ENCODE data around the gene MAT2A.
"Not testable (repeated sequence)": the region's sequence is repeated elsewhere in the genome, so short reads cannot be mapped to it uniquely, and the experiment has no call there.

Gene MAT2A

DNA sequence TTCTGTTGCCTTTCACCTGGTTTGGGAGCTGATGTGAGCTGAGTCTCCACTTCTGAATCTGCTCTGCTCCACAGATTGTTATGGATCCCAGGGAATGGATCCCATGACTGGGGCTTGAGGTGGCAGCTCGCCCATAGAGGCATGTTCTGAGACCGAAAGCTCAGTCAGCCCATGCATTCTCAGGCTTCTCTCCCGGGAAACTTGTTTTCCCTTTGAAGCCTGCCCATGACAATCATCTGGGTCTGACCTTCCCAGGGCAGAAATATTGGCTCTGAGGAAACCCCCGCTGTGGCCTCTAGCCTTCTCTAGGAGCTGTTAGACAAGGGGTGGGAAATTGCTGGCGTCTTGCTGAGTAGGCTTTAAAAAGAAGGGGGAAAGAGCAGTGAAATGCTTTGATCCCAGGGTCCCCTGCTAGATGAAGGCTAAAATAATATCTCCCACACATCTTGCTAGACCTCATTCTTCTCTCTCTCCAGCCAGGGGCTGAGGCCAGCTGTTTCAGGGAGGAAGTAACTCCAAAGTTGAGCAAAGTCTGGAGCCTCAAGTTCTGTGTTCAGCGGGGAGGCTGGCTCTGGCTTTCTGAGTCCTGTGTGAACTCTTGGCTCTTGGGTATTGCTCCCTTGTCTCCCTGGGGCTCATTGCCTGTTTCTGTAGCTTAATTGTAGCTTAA lies 40.4 kb downstream of the MAT2A start:
- no peak for DNase-seq

DNA sequence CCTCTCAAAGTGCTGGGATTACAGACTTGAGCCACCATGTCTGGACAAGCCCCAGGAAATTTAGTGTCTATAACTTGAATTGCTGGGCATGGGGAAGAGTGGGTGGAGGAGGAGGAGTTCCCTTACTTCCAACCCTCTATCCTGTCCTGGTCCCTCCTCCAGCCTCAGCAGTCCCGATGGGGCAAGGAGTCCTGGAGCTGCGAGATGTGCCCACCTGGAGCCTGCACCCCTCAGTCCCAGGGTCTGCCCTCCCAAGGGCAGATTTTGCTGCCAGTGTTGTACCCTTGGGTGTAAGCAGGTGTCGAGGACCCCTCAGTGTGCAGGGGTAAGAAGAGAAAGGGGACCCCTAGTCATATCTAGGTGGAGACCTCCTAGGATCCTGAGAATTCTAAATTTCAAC lies 41.2 kb downstream of the MAT2A start:
- DNase-seq = no peak

DNA sequence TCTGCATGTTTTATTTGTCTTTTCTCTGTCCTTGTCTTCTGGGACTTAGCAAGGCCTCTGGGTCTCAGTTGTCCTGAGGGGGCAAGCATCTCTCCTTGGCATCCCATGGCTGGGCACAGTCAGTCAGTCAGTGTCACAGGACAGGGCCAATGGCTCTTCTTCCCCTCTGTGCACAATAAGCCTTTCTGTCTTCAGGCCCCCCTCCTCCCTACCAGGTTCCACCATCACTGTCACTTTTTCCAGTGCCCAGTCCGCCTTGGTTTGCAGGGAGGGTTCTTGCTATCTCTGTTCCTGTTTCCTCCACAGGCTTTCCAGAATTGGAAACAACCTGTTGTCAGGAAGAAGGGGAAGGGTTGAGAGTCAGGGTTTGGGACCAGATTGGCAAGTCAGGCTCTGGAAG lies 43.5 kb downstream of the MAT2A start:
- no peak for DNase-seq

DNA sequence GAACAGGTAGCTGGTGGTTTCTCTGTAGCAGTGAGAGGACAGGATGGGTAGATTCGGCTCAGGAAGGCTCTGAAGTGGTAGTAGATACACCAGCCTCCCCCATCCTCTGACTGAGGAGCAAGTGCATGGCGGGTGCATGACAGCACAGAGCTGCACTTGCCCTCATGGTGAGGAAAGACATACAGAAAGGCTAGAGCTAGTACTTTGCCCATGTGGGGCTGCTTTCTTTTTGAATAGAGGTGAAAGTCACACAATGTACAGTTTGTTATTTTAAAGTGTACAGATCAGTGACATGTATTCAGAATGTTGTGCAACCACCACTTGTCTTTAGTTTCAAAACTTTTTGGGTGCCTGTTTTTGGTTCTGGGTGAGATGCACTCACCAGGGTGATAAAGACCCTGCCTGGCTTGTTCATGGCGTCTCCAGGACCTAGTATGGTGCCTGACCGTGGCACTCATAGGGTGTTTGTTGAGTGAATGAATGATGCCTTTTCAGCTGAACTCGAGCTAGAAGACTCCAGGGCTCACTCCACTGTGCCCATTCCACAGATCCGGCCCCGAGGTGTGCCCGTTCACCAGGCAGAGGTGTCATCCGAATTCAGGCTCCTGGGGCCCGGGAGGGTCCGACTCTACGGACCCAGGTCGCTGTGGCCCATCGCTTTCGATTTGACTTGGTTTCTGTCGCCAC lies 44.8 kb downstream of the MAT2A start:
- no peak for DNase-seq

DNA sequence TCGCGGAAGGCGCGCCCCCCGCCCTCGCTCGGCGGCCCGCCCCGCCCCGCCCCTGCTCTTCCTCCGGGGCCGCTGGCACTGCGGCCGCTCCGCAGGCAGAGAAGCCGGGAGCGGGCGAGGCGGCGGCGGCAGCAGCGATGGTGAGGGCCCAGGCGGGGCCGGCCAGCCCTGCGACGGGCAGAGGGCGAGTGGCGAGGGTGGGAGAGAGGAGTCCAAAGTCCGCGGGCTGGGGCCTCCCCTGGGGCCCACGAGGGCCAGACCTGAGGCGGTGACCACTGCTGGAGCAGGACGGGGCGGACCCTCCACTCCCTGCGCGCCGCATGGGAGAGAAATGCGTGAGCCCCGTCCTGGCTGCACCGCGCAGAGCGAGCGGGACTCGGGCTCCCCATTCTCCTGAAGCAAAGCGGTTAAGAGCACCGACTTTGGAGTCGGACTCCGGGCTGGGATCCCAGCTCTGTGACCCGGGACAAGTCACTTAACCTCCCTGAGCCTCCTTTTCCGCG lies 45.4 kb downstream of the MAT2A start, which contains the start of gene VAMP5:
VAMP5 (plus strand) TSS at position 78 of the 503 bp plus-strand sequence; CDS start at position 138, 60 bp downstream.
- DNase-seq = peak; percentile 12

DNA sequence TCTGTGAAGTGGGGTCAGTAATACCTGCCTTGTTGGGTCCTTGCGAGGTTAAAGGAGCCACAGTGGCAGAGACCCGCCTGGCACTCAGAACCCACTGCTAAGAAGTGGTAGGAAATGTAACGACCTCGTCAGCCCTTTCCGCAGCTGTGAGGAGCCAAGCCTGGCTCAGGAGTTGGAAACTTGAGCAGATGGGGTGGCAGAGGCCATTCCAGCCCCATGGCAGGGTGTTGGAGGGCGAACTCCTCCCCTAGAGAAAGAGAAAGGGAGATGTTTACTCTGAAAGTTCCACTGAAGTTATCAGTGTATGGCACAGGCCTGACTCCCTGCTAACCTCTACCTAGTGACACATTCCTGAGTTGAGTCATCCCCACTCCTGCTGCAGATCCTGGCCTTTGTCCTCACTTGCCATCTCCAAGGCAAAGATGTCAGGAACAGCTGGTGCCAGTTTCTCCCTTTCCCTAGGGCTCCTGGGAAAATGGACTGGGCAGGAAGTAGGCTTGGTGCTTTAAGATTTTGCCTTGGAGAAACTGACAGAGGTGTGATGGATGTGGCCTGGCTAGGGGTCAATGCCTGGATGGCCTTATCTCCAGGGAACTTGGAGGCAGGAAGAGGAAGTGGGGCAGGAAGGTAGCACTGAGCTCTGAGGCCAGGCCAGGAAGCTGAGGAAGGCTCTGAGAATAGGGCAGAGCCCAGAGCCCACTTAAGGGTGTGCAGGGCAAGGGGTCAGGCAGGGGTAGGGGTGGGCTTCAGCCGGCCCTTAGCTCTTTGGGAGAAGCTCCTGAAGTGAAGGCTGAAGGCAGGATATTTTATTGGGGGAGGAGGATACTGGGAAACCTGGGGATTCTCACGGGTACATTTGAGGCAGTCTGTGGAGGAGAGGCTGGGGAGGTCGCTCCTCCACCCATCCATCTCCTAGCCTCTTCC lies 46.2 kb downstream of the MAT2A start:
- peak; percentile 57 for DNase-seq

DNA sequence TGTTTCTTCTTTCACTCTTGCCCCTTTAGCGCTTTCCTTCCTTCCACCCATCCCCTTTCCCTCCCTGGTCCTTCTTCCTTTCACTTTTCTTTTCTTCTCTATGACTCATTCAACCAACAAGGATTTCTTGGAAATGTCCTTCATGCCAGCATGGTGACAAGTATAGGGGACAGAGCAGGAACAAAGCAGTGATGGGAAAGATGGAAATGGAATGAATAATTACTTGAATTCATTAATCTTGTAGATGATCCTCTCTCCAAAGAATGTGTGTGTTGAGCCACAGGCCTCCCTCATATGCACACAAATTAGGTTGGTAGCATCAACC lies 46.8 kb downstream of the MAT2A start:
- peak; percentile 76 for DNase-seq

DNA sequence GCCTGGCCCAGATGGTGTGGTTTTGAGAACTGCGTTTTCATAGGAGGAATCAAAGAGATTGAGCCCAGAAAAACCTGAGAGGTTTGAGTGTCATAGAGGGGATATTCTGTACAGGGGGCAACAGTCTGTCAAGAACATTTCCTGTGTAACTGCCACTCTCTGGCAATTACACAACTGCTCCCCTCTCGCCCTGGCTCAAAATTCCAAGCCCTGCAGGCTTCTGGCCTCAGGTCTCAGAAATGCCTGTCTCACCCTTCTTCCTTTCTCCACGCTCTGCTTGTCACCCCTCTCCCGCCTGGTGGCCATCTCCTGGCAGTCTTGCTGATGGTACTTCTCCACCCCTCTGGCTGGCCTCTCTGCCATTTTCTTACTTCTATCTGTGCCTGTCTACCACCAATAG lies 49.3 kb downstream of the MAT2A start:
- DNase-seq = no peak

DNA sequence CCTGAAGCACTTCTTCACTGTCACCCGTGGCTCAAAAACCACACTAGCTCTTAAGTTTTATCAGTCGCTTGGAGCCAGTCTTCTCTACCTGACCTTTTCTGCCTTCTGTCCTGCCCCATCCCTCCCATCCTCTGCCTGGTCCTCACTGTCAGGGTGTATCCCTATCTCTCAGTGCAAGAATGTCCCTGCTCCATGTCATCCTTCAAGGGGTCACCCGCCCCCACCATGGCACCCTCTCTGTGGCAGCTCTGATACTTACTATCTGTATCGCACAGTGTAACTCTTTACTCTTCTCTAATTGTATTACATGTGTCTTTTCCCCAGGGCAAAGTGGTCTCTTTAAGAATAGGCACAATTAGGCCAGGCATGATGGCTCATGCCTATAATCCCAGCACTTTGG lies 49.7 kb downstream of the MAT2A start:
- no peak for DNase-seq

DNA sequence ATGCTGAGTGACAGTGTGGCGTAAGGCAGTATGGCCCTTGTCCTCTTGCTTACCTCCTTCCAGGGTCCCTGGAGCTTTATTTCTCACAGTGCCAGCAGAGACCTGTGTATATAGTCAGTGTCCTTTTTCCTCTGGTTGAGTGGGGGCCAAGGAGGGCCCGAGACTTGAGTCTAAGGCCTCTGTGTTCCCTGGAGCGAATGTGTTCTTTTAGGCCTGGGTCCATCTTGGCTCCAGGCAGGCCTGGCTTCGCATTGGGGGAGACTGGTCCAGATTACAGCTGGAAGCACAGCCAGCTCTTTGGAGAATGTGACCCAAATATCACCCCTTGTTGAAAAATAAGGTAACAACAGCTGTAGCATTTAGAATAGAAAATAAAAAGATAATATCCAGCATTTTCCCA lies 50.2 kb downstream of the MAT2A start:
- DNase-seq = no peak

DNA sequence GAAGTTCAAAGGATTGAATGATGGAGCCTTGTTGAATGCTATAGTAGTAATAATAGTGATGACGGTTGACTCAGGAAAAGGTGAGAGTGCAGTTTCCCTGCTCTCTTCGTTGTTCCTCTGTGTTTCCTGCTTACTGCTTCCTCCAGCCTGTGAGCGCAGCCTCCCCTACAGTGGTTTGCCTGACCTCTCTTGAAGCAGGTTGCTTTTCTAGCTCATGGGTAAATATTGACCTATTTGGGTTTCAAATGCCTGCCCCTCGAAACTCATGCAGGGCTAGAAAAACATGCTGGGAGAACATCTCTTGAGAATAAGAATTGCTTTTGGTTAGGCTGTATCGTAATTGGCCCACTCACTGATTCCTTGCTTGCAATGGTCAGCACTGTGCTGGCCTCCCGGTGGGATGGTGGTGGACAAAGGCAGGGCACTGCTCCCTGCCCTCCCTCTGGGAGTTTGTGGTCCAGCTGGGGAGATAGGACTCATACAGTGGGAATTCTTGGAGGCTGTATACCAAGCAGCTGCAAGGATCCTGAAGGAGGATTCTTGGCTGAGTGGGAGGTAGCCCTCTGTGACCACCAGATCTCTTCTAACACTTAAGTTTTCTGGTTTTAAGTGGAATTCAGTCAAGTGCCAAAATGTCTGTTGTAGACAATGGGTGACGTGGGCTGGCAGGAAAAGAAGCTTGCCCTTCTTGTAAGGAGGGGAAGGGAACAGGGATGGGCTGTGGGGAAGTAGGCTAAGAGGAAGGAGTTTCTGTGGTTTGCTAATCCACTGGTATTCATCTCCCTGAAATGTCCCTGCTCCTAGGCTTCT lies 51.2 kb downstream of the MAT2A start:
- DNase-seq = peak; percentile 93

DNA sequence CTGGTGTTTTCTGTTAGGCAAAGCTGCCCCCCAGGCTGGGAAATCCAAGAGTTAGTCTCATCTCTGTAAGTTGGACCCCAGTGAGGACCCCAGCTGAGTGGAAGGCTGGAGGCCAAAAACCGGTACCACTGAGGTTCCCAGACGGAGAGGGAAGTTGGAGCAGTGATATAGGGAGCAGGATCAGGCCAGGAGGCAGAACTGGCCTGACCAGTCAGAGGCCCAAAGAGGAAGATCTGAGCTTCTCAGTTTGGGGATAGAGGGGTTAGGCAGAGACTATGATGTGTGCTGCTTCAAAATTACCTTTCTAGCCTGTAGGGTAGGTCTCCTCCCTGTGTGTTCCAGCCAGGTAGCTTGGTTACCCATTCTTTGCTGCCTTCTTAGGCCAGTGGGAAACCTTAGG lies 52.0 kb downstream of the MAT2A start:
- DNase-seq = no peak

DNA sequence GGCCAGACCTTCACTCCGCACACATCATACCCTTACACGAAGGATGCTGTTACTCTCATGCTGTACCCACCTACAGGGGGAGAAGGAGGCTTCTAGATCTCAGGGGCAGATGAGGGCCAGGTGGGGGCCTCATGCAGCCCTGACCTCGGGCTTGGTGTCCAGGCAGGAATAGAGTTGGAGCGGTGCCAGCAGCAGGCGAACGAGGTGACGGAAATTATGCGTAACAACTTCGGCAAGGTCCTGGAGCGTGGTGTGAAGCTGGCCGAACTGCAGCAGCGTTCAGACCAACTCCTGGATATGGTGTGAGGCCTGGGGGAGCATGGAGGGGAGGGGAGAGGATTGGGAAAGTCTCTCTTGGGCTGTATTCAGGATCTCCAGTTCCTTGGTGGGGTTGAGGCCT lies 52.6 kb downstream of the MAT2A start:
- no peak for DNase-seq

DNA sequence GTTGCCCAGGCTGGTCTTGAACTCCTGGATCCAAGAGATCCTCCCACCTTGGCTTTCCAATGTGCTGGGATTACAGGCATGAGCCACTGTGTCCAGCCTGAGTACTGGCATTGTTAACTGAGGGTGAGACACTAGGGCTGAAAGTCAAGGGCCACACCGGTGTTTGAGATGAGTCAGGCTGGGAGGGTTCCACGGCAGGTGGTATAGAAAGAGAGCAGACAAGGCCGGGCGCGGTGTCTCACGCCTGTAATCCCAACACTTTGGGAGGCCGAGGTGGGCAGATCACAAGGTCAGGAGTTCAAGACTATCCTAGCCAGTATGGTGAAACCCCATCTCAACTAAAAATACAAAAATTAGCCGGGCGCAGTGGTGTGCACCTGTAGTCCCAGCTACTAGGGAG lies 53.3 kb downstream of the MAT2A start:
- not testable (repeated sequence) for DNase-seq

DNA sequence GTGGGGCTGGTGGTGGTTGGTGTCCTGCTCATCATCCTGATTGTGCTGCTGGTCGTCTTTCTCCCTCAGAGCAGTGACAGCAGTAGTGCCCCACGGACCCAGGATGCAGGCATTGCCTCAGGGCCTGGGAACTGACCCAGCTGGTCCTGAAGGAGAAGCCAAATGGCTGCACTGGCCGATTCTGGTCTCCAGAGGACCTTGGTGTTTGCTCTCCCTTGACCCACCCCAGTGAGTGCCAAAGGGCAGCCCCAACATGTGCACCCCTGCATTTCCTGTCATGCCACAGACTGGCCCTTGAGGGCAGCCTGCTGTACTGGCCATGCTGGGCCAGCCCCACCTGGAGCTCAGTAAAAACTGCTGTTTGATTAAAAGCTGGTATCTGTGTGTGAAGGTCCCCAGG lies 54.1 kb downstream of the MAT2A start:
- no peak for DNase-seq
